ENCODE data around the gene MS4A10.

DNA sequence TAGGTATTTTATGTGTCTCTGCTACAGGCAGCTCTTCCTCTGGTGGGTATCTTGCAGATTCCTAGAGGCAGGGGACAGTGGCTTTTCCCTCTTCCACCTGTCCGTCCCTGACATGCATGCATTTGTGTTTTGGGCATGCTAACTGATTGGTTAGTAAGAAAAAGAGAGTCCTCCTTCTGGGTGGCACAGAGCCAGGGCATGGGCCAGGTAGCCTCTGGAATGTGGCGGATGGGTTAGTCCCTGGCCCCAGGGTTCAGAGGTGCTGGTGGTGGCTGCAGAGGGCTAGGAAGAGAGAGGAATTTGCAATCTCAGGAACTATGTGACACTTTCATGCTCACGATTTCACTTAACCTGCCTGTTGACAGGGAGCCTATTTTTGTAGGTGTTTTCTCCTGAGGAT is 34.2 kb upstream of the MS4A10 start:
- TF ChIP-seq, protein P1, sequence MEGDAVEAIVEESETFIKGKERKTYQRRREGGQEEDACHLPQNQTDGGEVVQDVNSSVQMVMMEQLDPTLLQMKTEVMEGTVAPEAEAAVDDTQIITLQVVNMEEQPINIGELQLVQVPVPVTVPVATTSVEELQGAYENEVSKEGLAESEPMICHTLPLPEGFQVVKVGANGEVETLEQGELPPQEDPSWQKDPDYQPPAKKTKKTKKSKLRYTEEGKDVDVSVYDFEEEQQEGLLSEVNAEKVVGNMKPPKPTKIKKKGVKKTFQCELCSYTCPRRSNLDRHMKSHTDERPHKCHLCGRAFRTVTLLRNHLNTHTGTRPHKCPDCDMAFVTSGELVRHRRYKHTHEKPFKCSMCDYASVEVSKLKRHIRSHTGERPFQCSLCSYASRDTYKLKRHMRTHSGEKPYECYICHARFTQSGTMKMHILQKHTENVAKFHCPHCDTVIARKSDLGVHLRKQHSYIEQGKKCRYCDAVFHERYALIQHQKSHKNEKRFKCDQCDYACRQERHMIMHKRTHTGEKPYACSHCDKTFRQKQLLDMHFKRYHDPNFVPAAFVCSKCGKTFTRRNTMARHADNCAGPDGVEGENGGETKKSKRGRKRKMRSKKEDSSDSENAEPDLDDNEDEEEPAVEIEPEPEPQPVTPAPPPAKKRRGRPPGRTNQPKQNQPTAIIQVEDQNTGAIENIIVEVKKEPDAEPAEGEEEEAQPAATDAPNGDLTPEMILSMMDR (IDR thresholded peaks at IDR 0.05 in 8 of 11, conservative IDR thresholded peaks at IDR 0.05 in 3 of 11) = no peak
- no peak for TF ChIP-seq POLR2A (IDR thresholded peaks at IDR 0.05)

Data from spleen (tissue), 7 donors.